AG04450 (cell line): ENCODE results near the gene CDH4. TPM values are rescaled to one million over a fixed set of nuclear protein-coding genes. Genes with fewer than 3 reads are reported as not detected.

Experiments used
- CTCF ChIA-PET: fragments of 300-600, 350-600 bp; formaldehyde crosslinking; extraction: SDS; loops from one replicate; lab custom pipeline; 2022; ENCODE audit warnings: antibody characterized with exemption, inconsistent platforms; lab: Charles Lee
- POLR2A ChIA-PET: fragments of 350-600 bp; formaldehyde crosslinking; extraction: SDS; loops from one replicate; lab custom pipeline; 2021; ENCODE audit warnings: antibody characterized with exemption, inconsistent platforms; lab: Yijun Ruan, JAX
- DNase-seq: peaks from one replicate; pipeline ENCODE4 v3.0.0-alpha.2; 2011; ENCODE audit warnings: low read depth, low spot score
- H3K27ac ChIP-seq: one replicate; pipeline ENCODE4 v1.5.1; 2012; ENCODE audit warnings: low read depth, low read length, control low read depth
- H3K27me3 ChIP-seq: one replicate; pipeline ENCODE4 v1.6.0; 2012; ENCODE audit warnings: low read length; ENCODE audit not compliant: control insufficient read depth, insufficient read depth
- H3K4me3 ChIP-seq: 2 replicates; pipeline ENCODE4 v1.5.1; 2011; ENCODE audit warnings: mild to moderate bottlenecking, low read depth, low read length, control low read depth
- H3K9me3 ChIP-seq: 2 replicates; pipeline ENCODE4 v1.5.1; 2012; ENCODE audit warnings: low read length; ENCODE audit not compliant: control insufficient read depth, insufficient read depth
- polyA plus RNA-seq: library from polyadenylated mRNA; depleted of rRNA; stranded (reverse); fragments of >200 nt; gene quantifications from 2 replicates; pipeline ENCODE4 v1.2.3, GENCODE V29; 2011
- TF ChIP-seq, protein P1 (sequence below): IDR thresholded peaks from 2 replicates; pipeline ENCODE4 v1.5.1; 2011; ENCODE audit warnings: low read depth, low read length, control low read depth, inconsistent platforms

Gene CDH4
- polyA plus RNA-seq, 1 experiment = 1.6 TPM

DNA sequence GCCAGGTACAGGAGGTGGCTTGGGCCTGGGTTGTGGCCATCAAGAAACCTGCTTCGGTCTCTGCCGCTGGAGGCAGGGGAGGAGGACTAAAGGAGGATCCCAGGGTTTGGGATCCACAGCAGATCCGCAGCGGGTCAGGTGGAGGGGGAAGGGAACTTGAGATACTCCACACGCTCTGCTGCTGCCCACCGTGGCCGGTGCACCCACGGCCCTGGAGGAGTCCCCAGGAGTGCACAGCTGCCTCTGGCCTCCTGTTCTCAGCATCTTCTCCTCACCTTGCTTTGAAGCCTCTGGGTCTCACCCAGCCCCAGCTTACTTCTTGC, 286.8 kb downstream of the CDH4 start:
- Histone ChIP-seq H3K4me3 (no peak overlapping the region), H3K27me3 (peaks cover 2% of the 10 kb centered on the region), H3K27ac (no peak overlapping the region), H3K9me3 (no peaks in the 10 kb centered on the region)
- POLR2A ChIA-PET = no interaction called here
- TF ChIP-seq, protein P1, sequence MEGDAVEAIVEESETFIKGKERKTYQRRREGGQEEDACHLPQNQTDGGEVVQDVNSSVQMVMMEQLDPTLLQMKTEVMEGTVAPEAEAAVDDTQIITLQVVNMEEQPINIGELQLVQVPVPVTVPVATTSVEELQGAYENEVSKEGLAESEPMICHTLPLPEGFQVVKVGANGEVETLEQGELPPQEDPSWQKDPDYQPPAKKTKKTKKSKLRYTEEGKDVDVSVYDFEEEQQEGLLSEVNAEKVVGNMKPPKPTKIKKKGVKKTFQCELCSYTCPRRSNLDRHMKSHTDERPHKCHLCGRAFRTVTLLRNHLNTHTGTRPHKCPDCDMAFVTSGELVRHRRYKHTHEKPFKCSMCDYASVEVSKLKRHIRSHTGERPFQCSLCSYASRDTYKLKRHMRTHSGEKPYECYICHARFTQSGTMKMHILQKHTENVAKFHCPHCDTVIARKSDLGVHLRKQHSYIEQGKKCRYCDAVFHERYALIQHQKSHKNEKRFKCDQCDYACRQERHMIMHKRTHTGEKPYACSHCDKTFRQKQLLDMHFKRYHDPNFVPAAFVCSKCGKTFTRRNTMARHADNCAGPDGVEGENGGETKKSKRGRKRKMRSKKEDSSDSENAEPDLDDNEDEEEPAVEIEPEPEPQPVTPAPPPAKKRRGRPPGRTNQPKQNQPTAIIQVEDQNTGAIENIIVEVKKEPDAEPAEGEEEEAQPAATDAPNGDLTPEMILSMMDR = no peak
- no peak for DNase-seq
- CTCF ChIA-PET = no interaction called here

- POLR2A ChIA-PET = no interaction called here
- CTCF ChIA-PET = no interaction called here
- Histone ChIP-seq H3K4me3 (no peak overlapping the region), H3K27me3 (peaks cover 2% of the 10 kb centered on the region), H3K27ac (no peak overlapping the region), H3K9me3 (no peaks in the 10 kb centered on the region)
- no peak for DNase-seq
- TF ChIP-seq, protein P1 = no peak
These were observed 287.8 kb downstream of the CDH4 start for GRCh38 chr20:61539706-61540360.

DNA sequence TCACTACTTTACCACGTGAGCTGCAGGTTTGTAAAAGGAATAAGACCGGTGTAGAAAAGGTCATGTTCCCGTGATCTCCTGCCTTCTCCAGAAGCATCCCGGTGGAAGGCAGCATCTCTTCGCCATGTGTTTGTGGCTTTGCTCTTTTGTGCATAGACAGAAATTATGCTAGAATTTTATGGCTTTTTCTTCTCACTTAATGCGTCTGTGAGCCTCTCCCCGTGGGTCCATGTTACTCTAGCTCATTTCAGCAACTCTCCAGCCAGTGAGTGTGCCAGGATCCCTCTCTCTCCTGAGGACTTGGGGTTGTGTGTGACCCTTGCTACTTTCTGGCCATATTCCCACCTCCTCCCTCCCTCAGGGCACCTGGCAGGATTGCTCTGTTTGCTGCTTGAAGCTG, 289.5 kb downstream of the CDH4 start:
- POLR2A ChIA-PET = no interaction called here
- Histone ChIP-seq H3K27me3 (peaks cover 2% of the 10 kb centered on the region), H3K9me3 (no peaks in the 10 kb centered on the region; the same call in 1 of the 2 replicates), H3K4me3 (no peak overlapping the region), H3K27ac (no peak overlapping the region)
- CTCF ChIA-PET = no interaction called here
- TF ChIP-seq, protein P1 = no peak
- no peak for DNase-seq

GRCh38 chr20:61543086-61543485, 291.0 kb downstream of the CDH4 start:
- ChIA-PET POLR2A (no interaction called here), CTCF (no interaction called here)
- H3K9me3 ChIP-seq = no peaks in the 10 kb centered on the region; the same call in 1 of the 2 replicates
- no peak overlapping the region for H3K4me3 ChIP-seq
- no peak for DNase-seq
- H3K27me3 ChIP-seq = peaks cover 2% of the 10 kb centered on the region
- H3K27ac ChIP-seq = no peak overlapping the region
- TF ChIP-seq, protein P1 = no peak

GRCh38 chr20:61543931-61544745, 292.1 kb downstream of the CDH4 start:
- no peaks in the 10 kb centered on the region; the same call in 1 of the 2 replicates for H3K9me3 ChIP-seq
- no peak overlapping the region for H3K4me3 ChIP-seq
- no peak for DNase-seq
- ChIA-PET POLR2A (no interaction called here), CTCF (interaction anchor here (0.6 kb wide), 1 partner anchor 46 kb away, joined by 3 read pairs; no protein-coding TSS in a partner anchor)
- H3K27me3 ChIP-seq = peaks cover 2% of the 10 kb centered on the region
- TF ChIP-seq, protein P1 = no peak
- H3K27ac ChIP-seq = no peak overlapping the region
